ENCODE results near the gene OR10R2.
A peak's percentile ranks its signal among the peaks of the same experiment; 100 is the strongest.
"Not testable (repeated sequence)": the region's sequence is repeated elsewhere in the genome, so short reads cannot be mapped to it uniquely, and the experiment has no call there.

Gene OR10R2

GRCh38 chr1:158471920-158472319 is at the start of gene OR10R2:
Gene OR10R2, plus strand, starts transcription at chr1:158472220. Its CDS starts 106 bp downstream, at chr1:158472326.
- no peak for DNase-seq (ENCODE audit: low read depth, low spot score)

- DNase-seq (ENCODE audit: low read depth, low spot score), result no peak
Measured at GRCh38 chr1:158425027-158425426, 47.0 kb upstream of the OR10R2 start.

DNA sequence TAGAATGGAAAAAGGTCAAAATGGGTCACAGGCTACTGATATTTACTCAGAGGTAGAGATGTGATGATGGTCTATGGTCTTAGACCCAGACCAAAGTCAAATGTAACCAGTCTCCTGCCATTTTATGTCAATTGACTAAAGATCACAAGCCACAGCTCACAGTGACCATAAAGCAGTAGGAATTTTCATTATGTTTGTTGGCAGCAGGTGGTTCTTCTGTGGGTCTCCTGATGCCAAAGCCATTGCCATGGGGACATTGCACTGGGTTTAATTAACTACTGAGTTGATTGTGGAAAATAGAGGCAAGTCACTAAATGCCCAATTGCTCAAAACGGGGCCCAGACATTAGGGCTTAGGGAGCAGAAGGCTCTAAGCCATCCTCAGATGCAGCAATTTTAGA is 45.9 kb upstream of the OR10R2 start, which contains the start of gene OR10K2:
OR10K2 (minus strand) TSS at position 101 of the 400 bp plus-strand sequence. CDS start 5,371 bp downstream, outside the sequence.
- no peak for DNase-seq (ENCODE audit: low read depth, low spot score)

- DNase-seq (ENCODE audit: low read depth, low spot score), result not testable (repeated sequence)
Measured at GRCh38 chr1:158430163-158430562, 41.9 kb upstream of the OR10R2 start.

DNA sequence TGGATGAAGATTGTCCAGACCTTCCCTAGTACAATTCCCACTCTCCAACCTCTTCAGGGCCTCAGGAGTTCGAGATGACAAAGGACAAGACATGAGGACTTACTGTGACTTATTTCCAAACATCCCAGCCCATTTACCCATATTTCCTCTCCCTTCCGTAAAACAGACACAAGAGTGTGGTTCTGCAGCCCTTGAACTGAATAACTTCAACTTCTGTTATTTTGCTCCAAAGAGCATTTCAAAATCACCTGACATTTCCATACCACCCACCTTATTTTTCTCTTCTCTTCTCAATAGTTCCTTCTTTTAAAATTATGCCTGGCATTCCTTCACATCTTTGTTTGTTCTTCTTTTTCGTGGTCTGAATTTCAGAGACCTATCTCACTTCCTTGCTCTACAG is 37.3 kb upstream of the OR10R2 start:
- no peak for DNase-seq (ENCODE audit: low read depth, low spot score)

GRCh38 chr1:158445376-158445775 is 26.6 kb upstream of the OR10R2 start:
- DNase-seq (ENCODE audit: low read depth, low spot score), result no peak

DNA sequence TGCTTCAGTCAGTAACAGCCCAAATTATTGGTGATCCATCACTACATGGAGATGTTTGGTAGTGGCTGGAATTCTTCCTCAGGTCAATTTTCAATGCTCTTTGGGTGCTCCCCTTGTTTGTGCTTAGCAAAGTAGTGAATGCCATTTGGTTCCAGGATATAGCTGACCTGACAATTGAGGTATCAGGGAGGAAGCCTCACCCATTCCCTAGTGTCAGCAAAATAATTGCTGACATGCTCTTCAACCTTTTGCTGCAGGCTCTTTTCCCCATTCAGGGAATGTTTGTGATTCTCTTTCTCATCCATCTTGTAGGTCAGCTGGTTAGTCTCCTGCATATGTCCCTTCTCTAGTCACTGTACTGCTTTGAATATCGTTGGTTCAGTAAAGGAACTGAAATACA is 17.5 kb upstream of the OR10R2 start:
- peak; percentile 16 for DNase-seq (ENCODE audit: low read depth, low spot score)

DNA sequence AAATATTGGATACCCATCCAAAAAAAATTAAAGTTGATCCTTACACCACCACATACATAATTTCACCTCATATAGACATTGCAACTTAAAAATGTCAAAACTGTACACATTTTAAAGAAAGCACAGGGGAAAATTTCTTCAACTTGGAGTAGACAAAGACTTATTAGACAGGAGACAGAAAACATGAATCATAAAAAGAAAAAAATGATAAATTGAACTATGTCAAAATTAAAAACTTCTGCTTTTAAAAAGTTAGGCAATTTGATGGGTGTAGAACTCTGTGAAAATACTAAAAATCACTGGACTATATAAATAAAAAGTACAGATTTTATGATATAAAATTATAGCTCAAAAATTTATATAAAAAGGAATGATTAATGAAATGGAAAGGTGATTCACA is 14.8 kb upstream of the OR10R2 start:
- no peak for DNase-seq (ENCODE audit: low read depth, low spot score)

DNA sequence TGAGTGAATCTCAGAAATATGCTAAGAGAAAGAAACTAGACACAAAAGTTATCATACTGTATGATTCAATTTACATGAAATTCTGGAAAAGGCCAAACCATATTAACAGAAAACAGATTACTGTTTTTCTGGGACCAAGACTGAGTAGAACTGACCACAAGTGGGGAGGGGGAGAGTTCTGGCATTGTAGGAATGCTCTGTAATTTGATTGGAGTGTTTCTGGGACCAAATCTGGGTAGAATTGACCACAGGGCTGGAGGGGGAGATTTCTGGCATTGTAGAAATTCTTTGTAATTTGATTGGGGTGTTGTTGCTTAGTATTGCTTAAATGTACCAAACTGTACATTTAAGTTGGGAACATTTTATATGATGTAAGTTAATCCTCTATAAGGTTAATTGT is 13.8 kb upstream of the OR10R2 start:
- no peak for DNase-seq (ENCODE audit: low read depth, low spot score)

DNA sequence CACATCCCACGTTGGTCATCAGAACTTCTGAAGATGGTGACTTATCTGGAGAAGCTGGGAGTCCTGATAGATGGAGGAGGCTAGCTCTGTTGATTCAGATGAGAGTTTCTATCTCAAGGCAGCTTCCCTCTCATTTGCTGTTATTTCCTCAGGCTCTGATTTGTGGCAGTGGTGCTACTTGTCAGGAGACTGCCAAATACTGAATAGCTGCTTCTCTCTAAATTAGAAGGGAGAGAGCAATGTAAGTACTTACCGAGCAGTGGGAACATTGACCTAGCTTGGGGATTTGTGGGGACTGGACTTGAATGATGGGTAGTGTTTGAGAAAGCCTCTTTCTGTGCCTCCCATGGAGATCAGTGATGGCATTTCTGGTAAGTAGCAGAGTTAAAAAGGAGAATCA is 10.5 kb upstream of the OR10R2 start, which contains the start of gene OR10K1:
OR10K1 (plus strand) TSS at position 301 of the 400 bp plus-strand sequence. CDS start 3,728 bp downstream, outside the sequence.
- no peak for DNase-seq (ENCODE audit: low read depth, low spot score)

GRCh38 chr1:158485455-158485854 is 13.4 kb downstream of the OR10R2 start:
- no peak for DNase-seq (ENCODE audit: low read depth, low spot score)

- DNase-seq (ENCODE audit: low read depth, low spot score), result no peak
Measured at GRCh38 chr1:158491316-158491715, 19.3 kb downstream of the OR10R2 start.

DNA sequence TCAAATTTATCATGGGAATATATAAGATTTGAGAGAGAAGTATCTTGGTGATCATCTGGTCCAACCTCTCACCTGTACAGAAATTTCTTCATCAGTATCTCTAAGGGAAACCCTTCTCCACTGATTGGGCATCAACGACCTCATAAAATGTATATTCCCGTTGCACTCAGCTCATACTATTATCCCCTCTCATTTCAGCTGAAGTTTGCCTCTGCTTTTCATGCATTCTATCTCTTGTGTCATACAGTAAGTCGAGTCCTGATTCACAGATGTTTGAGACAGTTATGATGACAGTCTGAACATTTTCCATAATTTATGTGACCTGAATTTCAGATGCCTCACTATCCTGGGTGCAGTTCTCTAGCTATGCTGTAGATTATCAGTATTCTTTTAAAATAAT is 21.0 kb downstream of the OR10R2 start:
- DNase-seq (ENCODE audit: low read depth, low spot score), result no peak

DNA sequence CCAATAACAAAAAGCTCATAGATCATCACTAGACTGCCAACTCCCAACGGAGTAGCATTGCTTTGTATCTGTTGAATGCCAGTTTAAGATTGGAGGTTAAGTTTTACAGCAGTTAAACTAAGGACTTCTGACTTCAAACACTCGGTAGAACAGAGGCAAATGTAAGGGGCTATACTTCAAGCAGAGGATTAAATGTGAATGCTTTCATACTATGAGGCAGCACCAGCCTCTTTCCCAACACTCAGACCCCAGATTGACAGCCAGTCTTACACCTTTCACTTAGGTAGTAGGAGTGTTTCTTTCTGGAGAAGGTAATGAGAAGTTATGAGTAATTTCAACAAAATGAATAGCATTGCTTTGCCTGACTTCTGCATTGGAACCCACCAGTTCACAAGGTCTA is 22.8 kb downstream of the OR10R2 start:
- no peak for DNase-seq (ENCODE audit: low read depth, low spot score)

DNA sequence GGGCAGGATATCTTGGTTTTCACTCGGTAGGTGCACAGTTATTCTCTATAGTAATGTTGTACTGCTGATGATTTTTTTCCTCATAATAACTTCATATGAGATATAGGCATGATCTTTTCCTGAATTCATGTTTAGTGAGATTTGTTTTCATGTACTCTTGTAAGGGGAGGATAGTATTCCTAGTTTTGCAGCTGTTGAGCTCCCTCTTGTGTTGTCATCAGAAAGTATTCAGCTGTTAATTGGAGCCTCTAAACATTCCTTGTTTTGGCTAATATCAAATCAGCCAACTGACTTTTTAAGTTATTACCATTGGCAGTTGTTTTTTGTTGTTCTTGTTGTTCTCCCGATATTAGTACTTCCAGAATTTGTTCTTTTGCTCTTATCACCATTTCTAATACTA is 24.4 kb downstream of the OR10R2 start:
- DNase-seq (ENCODE audit: low read depth, low spot score), result no peak

DNA sequence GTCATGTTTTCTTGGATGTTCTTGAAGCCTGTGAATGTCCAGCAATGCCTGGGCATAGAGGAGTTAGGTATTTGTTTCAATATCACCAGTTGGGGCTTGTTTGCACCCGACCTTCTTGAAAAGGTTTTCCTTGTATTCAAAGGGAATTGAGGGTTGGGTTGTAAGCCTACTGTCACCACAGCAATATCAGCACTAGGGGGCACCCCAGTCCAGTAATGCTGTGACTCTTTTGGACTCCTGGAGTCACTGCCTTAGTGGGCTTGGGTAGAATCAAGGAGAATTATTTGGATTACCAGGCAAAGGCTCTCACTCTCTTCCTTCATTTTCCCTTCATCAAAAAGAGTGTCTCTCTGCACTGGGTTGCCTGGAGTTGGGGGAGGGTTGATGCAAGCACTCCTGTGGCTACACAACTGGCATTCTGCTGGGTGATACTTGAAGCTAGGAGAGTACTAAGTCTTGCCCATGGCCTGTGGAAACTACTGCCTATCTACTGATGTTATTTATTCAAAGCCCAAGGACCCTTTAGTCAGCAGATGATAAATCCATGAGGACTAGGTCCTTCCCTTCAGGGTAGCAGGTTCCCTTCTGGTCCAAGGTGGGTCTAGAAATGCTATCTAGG is 34.5 kb downstream of the OR10R2 start:
- peak; percentile 53 for DNase-seq (ENCODE audit: low read depth, low spot score)

DNA sequence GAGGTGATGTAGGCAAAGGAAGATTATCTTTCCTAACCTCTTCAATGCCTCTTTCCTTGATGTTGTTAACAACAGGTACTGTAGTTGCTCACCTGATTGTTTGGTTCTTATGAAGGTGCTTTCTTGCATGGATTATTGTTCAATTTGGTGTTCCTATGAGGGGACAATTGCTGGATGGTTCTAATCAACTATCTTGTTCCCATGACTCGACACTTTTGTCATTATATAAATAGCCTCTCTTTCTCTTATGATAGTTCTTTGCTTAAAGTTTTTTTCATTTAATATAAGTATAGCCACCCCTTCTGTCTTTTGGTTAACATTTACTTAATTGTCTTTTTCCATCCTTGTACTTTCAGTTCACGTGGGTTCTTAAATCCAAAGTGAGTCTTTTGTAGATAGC is 35.5 kb downstream of the OR10R2 start:
- no peak for DNase-seq (ENCODE audit: low read depth, low spot score)

DNA sequence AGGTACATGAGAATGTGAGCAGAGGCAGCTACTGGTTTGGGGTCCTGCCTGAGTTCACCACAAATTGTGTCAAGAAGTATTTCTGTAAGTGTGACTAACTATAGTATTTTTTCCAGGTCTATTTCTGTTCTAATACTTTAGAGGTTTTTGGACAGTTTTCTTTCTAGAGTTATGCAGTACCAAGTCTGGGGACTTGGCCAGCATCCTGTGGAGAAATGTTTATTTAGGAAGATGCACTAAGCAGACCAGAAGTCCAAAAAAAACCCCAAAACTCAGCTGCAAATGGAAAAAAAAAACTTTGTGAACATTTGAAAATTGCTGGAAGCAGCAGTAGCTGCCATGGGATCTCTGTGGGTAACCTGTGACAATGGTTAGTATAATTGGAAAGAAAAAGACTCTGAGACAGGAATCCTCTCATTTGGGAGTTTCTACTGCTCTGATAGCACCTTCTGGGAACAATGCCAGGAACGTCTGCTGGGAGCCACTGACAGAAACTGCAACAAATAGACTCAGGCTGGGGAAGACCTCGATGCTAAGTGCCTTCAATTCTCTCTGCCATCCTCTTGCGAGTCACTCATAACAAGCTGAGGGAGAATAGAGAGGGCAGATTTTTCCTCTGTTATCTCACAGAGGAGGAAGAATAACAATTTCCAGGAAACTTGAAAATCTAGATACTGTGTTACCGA is 37.6 kb downstream of the OR10R2 start:
- DNase-seq (ENCODE audit: low read depth, low spot score), result no peak

- no peak for DNase-seq (ENCODE audit: low read depth, low spot score)
Measured at GRCh38 chr1:158516966-158517365, 44.9 kb downstream of the OR10R2 start.

DNA sequence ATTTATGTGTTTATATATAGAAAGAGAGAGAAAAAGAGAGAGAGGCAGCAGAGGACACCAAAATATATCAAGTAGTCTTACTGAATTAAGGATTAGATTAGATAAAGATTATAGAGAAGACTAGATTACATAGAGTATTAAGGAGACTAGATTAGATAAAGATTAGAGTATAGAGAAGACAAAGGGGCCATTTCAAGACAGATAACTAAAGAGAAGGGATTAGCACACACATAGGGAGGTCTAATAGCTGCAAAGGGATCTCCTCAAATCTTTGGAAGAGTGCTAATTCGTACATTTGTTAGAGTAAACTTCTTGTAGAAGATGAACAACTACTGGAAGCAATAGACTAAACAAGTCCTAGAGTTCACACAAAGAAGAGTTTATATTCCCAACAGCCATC is 48.0 kb downstream of the OR10R2 start:
- no peak for DNase-seq (ENCODE audit: low read depth, low spot score)

GRCh38 chr1:158520955-158521665 is 49.1 kb downstream of the OR10R2 start:
- DNase-seq (ENCODE audit: low read depth, low spot score), result no peak

- no peak for DNase-seq (ENCODE audit: low read depth, low spot score)
Measured at GRCh38 chr1:158521666-158522058, 49.6 kb downstream of the OR10R2 start.
